Epithelial cell of esophagus (primary cell): ENCODE measurements around the gene FAM193A.

ENCODE experiments used
- DNase-seq: peaks from one replicate; pipeline ENCODE4 v3.0.0; 2010; ENCODE audit warnings: low read depth
- H3K4me3 ChIP-seq: 2 replicates; pipeline ENCODE4 v1.5.1; 2011; ENCODE audit warnings: mild to moderate bottlenecking, low read length, control low read depth
- TF ChIP-seq, protein P1 (sequence below): IDR thresholded peaks from 2 replicates; pipeline ENCODE4 v1.5.1; 2011; ENCODE audit warnings: low read depth, mild to moderate bottlenecking, low read length, control low read depth, inconsistent platforms; ENCODE audit not compliant: insufficient read depth; ENCODE audit errors: missing control alignments

Gene FAM193A

DNA sequence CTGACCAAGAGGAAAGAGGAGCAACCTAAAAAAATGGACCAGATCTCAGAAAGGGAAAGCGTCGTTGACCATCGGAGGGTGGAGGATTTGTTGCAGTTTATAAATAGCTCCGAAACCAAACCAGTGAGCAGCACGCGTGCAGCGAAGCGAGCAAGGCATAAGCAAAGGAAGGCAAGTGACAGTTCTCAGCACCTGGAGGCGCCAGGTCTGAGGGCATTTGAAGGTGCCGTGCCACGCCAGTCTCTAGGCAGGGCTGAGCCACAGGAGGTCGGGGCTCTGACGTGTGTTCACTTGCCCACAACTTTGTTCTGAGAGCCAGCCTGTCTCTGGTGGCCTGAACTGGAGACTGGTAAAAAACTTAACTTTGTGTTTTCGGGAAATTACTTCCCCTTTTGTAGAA, 160.0 kb downstream of the FAM193A start:
- no peak overlapping the region for H3K4me3 ChIP-seq
- DNase-seq, result no peak
- TF ChIP-seq, protein P1, sequence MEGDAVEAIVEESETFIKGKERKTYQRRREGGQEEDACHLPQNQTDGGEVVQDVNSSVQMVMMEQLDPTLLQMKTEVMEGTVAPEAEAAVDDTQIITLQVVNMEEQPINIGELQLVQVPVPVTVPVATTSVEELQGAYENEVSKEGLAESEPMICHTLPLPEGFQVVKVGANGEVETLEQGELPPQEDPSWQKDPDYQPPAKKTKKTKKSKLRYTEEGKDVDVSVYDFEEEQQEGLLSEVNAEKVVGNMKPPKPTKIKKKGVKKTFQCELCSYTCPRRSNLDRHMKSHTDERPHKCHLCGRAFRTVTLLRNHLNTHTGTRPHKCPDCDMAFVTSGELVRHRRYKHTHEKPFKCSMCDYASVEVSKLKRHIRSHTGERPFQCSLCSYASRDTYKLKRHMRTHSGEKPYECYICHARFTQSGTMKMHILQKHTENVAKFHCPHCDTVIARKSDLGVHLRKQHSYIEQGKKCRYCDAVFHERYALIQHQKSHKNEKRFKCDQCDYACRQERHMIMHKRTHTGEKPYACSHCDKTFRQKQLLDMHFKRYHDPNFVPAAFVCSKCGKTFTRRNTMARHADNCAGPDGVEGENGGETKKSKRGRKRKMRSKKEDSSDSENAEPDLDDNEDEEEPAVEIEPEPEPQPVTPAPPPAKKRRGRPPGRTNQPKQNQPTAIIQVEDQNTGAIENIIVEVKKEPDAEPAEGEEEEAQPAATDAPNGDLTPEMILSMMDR, result no peak

DNA sequence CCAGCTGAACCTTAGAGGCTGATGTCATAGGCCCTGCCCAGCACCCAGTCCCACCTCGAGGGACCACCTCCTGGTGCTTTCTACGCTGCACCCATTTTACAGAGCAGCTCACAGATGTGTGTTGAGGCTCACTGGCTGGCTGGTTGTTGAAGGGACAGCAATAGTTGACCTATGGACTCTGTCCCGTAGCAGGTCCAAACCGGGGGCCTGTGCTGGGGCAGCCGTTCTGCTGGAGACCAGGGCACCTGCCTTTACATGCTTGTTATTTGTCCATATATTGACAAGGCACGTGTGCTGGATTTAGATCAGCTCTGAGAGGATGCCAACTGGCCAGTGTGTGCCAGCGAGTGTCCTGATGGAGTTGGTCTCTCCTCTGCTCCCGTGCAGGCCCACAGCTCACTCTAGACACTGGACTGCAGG, 161.6 kb downstream of the FAM193A start:
- TF ChIP-seq, protein P1, result no peak
- DNase-seq, result no peak
- H3K4me3 ChIP-seq, result no peak overlapping the region

DNA sequence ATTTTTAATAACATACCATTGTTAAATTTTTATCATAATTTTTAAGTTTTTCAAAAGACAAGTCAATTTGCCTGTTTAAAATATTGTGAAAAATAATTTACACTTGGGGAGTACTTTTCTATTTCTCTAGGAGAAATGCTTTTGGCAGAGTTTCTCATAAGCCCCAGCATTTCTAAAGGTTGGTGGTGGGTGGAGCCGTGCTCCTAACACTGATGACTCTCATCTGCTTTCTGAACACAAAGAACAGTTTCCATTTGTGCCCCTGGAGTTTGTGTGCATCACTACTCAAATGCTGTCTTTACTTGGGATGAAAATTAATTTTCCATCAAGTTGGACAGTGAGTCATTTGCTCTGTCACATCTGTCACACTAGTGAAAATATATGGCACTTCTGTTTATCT, 162.1 kb downstream of the FAM193A start:
- TF ChIP-seq, protein P1, result no peak
- H3K4me3 ChIP-seq, result no peak overlapping the region
- no peak for DNase-seq

DNA sequence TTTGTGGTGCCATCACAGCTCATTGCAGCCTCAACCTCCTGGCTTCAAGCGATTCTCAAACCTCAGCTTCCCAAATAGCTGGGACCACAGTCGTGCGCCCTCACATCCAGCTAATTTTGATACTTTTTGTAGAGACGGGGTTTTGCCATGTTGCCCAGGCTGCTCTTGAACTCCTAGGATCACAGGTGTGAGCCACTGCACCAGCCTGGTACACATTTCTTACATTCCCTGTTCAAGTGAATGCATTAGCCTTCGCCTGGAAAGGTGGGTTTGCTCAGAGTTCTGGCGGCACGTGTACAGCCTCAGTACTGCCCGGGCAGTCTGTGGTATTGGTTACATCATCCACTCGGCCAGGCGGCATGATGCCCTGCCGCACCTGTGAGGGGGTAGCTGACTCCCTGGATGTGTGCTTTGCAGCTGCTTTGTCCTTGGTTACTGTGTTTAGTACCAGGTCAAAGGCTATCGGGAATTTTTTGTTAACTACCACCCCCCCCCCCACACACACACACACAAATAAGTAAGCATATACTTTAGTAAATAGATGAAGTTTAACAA, 162.6 kb downstream of the FAM193A start:
- H3K4me3 ChIP-seq, result no peak overlapping the region
- TF ChIP-seq, protein P1, result no peak
- no peak for DNase-seq

DNA sequence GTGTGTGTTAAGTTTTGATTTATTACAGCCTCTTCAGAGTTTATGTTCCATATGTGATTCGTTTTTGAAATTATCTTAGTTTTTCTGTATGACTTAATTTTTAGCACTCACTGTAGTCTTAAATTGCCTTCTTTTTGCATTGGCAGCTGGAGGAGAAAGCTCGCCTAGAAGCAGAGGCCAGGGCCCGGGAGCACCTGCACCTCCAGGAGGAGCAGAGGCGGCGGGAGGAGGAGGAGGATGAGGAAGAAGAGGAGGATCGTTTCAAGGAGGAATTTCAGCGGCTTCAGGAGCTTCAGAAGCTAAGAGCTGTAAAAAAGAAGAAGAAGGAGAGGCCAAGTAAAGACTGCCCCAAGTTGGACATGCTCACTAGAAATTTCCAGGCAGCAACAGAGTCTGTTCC, 163.1 kb downstream of the FAM193A start:
- TF ChIP-seq, protein P1, result no peak
- H3K4me3 ChIP-seq, result no peak overlapping the region
- no peak for DNase-seq

DNA sequence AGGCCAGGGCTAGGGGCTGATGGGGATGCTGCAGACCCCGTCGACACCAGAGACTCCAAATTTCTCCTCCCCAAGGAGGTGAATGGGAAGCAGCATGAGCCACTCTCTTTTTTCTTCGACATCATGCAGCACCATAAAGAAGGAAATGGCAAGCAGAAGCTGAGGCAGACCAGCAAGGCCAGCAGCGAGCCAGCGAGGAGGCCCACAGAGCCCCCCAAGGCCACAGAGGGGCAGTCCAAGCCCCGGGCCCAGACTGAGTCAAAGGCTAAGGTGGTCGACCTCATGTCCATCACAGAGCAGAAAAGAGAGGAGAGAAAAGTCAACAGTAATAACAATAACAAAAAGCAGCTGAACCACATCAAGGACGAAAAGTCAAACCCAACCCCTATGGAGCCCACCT, 163.6 kb downstream of the FAM193A start:
- H3K4me3 ChIP-seq, result no peak overlapping the region
- no peak for DNase-seq
- TF ChIP-seq, protein P1, result no peak

DNA sequence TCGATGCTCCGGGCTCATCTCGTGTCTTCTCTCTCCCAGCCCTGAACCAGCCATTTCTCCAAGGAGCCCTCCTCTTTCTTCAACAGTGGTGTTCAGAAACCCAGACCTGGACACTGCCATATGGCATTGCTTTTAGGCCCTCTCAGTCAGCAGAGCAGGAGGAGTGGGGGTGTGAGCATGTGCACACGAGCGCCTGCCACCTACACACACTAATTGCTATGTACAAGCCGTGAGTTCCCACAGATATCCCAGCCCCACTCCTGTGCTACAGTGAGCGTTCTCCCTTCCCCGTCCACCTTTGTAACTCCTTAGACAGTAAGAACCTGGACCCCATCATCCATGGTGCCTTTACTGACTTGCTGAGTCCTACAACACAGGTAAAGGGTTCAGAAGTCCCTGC, 165.9 kb downstream of the FAM193A start:
- TF ChIP-seq, protein P1, result no peak
- DNase-seq, result no peak
- H3K4me3 ChIP-seq, result no peak overlapping the region
